Measurements from ENCODE around the gene RPS27.
"Not testable (repeated sequence)": the region's sequence is repeated elsewhere in the genome, so short reads cannot be mapped to it uniquely, and the experiment has no call there.

The RPS27 gene

GRCh38 chr1:153962088-153963029 is 28.2 kb upstream of the RPS27 start:
- DNase-seq, result no peak

GRCh38 chr1:153963030-153963849 is 27.3 kb upstream of the RPS27 start, which contains the start of gene SLC39A1:
Gene SLC39A1 (minus strand): TSS chr1:153963537. CDS start chr1:153962715, 822 bp downstream.
- peak; percentile 98 for DNase-seq

- DNase-seq, result no peak
Observed at GRCh38 chr1:153963850-153964331, 26.7 kb upstream of the RPS27 start.

DNA sequence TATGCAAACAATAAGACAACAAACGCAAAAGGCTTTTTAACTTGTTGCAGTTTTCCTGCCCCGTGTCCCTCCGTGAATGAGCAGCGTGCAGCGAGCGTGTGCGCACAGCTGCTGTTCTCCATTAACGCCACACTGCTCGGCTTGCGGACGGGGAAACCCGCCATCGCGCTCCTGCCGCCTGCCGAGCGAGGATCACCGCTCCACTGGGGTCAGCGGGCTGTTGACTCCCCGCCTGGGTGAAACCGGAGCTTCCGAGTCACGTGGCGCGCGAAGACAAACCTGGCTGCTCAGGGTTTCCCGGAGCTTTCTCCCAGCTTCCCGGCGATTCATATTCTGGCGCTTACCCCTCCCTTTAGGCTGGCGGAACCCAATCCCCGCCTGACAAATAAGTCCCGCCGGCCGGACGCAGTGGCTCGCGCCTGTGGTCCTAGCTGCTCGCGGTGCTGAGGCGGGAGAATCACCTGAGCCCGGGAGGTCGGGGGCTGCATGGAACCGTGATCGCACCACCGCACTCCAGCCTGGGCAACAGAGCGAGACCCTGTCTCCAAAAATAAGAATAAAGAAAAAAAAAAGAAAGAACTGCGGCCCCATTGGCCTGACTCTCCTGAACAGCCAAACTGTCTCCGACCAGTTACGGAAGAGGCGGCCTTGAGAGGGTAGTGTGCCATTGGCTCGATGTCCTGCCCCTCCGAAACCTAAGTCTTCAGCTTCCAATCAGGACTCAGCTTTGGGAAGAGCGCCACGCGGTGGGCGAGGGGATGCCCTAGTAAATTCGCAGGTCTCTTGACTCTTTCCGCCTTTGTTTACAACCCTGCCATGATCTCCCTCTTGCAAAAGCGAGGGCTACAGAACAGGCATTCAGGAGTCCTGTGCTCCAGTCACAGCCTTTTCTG is 23.2 kb upstream of the RPS27 start, which contains the start of gene CREB3L4:
Gene CREB3L4, plus strand, starts transcription at position 796 of the 893 bp plus-strand sequence. CDS start 624 bp downstream, outside the sequence.
- peak; percentile 99 for DNase-seq

DNA sequence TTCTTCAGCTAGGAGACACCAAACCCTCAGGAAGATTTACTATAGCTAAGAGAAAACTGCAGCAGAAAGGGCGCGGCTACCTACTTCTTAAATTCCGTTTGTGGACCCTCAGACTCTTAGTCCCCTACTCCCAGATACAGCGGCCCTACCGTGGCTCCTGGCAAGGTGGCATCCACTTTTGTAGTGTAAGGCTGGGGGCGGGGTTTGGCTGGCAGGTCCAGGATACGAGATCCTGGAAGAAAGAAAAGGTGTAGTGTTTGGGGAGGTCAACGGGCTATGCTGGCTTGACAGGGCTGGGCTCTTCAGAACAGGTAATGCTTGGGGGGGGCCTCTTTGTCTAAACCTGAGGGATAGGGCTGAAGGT is 22.6 kb upstream of the RPS27 start:
- DNase-seq, result peak; percentile 70

DNA sequence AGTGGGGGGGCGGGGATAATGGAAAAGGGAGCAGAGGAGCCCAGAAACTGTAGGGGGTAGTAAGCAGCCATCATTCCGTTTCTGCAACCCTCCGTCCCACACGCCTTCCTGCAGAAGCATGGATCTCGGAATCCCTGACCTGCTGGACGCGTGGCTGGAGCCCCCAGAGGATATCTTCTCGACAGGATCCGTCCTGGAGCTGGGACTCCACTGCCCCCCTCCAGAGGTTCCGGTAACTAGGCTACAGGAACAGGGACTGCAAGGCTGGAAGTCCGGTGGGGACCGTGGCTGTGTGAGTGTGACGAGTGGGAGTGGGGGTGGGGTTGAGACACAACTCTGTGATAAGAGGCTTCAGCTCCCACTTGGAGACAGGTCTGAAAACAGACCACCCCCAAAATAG is 22.2 kb upstream of the RPS27 start:
- DNase-seq, result no peak

- no peak for DNase-seq
Observed at GRCh38 chr1:153968972-153969371, 21.6 kb upstream of the RPS27 start.

DNA sequence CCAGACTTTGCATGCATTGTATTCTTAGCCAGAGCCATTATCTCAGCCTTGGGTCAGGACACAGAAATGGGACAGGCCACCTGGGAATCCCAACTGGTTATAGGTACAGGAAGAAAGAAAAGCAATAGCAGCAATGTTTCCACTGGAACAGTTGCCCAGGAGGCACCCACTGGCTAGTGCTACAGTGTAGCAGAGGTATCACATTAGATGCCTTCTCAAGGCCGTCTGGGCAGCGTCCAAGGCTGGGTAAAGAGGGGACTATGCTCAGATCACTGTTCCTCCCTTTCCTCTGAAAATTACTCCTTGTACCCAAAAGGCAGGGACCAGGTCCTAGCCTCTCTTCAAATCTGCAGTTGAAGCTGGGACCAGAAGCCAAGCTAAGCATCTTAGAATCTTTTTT is 20.2 kb upstream of the RPS27 start:
- no peak for DNase-seq

DNA sequence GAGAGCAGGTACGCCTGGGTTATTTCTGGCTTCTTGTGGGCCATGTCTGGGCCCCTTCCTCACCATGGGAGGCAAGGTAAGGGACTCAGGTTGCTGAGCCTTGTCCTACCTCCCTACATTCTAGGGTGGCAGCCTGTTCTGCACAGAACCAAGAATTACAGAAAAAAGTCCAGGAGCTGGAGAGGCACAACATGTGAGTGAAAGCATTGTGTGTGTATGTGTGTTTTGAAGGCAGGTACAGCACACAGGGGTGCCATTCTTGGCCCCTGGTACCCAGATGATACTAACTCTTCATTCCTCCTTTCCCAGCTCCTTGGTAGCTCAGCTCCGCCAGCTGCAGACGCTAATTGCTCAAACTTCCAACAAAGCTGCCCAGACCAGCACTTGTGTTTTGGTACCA is 17.5 kb upstream of the RPS27 start:
- DNase-seq, result no peak

GRCh38 chr1:153973525-153973924 is 17.0 kb upstream of the RPS27 start:
- no peak for DNase-seq

DNA sequence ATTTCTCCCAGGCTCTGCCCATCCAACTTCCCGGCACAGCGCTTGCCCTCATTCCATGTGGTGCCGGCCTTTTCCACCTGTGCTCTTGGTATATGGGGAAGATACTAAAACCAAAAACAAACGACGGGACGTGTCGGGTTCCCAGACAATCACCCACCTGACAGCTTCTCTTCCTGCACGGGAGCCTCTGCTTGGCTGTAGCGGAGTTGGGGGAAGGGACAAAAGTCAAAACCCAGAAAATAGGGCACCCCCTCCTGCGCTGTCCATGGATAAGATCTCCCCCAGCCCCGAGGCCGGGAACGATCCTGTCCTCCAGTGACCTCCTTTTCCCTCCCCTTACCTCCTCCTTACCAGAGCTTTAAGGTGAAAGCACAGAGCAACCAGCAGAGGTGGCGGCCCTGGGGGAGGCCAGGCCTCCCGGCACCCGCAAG is 13.7 kb upstream of the RPS27 start:
- no peak for DNase-seq

DNA sequence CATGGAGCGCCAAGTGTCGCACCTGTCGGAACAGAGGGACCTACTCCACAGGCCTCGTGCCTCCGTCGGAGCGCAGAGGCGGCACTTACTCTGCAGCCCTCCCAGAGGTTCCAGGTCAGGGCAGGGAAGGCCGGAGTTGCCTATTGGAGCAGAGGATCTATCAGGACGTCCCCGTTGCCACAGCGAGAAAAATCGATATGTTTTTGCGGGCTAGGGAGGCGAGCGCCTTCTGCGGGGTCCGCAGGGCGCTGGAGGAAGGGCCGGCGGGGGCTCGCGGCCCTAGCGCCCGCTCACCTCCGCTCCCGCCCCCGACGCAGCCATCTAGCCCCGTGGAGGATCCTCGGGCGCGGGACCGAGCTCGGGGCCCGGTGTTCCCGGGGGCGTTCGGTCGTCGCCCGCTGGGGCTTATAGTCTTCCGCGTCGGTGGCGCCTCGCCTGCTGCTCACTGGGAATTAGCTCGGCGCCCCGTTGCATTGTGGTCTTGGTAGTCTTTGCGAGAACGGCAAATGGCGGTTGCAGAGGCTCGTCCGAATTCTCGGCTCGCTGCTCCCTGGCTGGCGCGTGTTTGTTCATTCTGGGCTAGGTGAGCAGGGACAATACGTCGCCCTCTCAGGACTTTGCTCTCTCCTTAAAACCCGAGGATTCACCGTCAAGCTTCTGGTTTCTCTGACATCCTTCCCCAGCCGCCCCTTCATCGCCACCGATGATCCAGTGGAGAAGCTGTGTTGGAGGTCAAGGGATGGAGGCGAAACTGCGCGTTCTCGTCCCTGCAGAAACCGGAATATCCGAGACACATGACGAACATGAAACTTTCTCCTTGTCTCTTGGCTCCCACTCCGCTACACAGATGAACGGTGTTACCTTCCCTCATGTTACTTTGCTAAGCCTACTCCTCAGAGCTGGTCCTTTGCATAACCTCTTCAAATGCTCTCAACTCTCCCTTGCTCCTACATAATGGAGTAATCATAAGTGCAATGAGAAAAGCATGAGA is 13.0 kb upstream of the RPS27 start, which contains the start of gene JTB:
Gene JTB, minus strand, starts transcription at position 425 of the 991 bp plus-strand sequence. Its CDS starts 422 bp downstream, at position 3.
- peak; percentile 75 for DNase-seq

- DNase-seq, result no peak
Observed at GRCh38 chr1:153978274-153978909, 12.2 kb upstream of the RPS27 start.

DNA sequence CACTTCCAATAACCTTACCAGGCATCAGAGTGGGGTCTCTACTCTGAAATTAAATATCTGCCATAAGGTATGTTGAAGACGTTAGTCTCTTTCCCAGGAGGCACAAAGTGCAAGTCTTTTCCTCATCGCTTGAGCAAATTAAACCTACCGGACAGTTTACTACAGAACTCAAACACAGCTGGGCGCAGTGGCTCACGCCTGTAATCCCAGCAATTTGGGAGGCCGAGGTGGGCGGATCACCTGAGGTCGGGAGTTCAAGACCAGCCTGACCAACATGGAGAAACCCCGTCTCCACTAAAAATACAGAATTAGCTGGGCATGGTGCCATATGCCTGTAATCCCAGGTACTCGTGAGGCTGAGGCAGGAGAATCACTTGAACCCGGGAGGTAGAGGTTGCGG is 11.5 kb upstream of the RPS27 start:
- DNase-seq, result not testable (repeated sequence)

DNA sequence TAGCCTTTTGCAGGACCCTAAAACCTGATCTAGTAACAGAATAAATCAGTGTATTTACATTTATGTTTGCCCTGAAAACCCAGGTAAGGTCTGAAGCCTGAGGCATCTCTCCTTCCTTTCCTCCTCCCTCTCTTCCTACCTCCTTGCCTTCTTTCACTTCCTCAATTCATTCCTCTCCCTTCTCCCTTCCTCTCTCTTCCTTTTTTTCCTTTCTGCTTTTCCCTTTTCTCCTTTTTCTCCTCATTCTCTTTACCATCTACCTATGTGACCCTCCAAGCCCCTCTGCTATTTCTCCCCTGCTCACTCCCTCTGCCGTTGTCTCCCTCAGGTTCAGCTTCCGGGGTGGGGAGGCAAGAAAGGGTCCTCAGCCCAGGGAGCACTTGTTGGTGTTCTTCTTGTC is 8.8 kb upstream of the RPS27 start:
- not testable (repeated sequence) for DNase-seq

- no peak for DNase-seq
Observed at GRCh38 chr1:153984123-153984894, 6.3 kb upstream of the RPS27 start.

DNA sequence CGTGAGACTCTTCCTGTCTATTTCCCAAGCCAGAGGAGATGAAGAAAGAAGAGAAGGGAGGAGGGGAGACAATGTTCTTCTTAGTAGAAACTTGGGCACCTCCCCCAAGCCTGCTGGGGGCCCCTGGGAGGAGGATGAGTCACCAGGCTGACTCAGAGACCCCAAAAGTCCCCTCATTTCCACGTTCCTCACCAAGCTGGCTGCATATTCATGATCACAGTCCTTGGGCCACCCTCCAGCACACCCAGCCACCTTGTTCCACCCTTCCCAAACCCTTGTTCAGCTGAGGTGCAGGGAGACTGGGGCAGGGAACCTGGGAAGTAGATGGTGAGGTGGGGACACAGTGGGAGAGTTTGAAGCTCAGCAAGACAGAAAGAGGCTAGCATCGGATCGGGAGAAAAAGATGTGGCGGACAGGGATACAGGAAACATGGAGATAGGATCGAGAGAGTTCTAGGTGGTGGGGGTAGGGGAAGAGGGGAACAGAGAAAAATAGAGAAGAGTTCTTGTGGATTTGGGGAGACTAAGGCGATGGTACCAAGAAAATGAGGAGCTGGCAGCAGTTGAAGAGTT is 5.1 kb upstream of the RPS27 start:
- no peak for DNase-seq

DNA sequence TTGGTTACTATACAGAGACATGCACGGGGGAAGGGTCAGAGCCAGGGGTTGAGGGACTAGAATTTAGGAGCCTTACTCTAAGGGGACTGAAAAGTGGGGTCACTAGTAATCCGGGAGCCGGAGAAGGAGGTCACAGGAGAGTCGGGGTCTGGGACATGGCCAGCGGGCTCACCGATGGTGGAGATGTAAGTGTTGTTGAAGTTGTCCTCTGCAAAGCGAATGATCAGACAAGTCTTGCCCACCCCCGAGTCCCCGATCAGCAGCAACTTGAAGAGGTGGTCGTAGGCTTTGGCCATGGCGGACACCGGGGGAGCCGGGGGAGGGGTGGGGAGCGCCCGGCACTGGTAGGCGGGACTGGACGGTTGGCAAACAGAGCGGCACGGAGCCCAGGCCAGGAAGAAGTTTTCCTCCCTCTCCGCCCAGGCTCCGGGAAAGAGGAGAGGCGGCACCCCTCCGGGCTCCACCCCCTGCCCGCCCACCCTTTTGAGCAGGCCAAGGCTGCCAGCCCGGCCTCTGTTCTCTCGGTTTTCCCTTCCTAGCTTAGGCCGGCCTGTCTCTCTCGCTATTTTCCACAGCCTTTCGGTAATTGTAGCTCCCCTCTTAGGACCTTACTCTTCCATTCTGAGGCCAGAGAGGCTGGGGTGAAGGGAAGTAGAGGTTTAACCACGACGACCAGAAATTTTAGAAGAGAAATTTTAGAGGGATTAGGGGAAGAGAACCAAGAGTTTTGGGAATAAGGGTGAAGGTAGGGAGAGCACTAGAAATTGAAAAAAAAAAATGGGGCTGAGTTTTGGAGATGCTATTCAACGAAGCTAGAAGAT is 4.4 kb upstream of the RPS27 start, which contains the start of gene RAB13:
Gene RAB13, minus strand, starts transcription at position 399 of the 821 bp plus-strand sequence. Its CDS starts 103 bp downstream, at position 296.
- peak; percentile 62 for DNase-seq

Measured in DMS153 (cell line).